Hepatocyte (in vitro differentiated cells): ENCODE measurements around the gene SHROOM3. TPM values are rescaled to one million over a fixed set of nuclear protein-coding genes. Genes with fewer than 3 reads are reported as not detected.

ENCODE experiments used
- DNase-seq: peaks from one replicate; pipeline ENCODE4 v3.0.0-alpha.2; 2016; ENCODE audit warnings: low spot score
- H2AFZ ChIP-seq: fragments of 200-600 bp; sonication (generic); 2 replicates; pipeline ENCODE4 v1.6.0; 2016; ENCODE audit warnings: antibody characterized with exemption, mild to moderate bottlenecking
- H3K27ac ChIP-seq: fragments of 200-600 bp; sonication (generic); 2 replicates; pipeline ENCODE4 v1.5.1; 2016; ENCODE audit warnings: mild to moderate bottlenecking
- H3K27me3 ChIP-seq: fragments of 200-600 bp; sonication (generic); 2 replicates; pipeline ENCODE4 v1.6.1; 2016
- H3K36me3 ChIP-seq: fragments of 200-600 bp; sonication (generic); replicated peaks from 2 replicates; pipeline ENCODE4 v1.5.1; 2016; ENCODE audit warnings: low read depth; ENCODE audit not compliant: insufficient read depth
- H3K4me1 ChIP-seq: fragments of 200-600 bp; sonication (generic); 2 replicates; pipeline ENCODE4 v1.5.1; 2016; ENCODE audit warnings: mild to moderate bottlenecking, moderate library complexity; ENCODE audit not compliant: insufficient read depth
- H3K4me2 ChIP-seq: fragments of 200-600 bp; sonication (generic); 2 replicates; pipeline ENCODE4 v1.6.0; 2016
- H3K4me3 ChIP-seq: fragments of 200-600 bp; sonication (generic); 2 replicates; pipeline ENCODE4 v1.5.1; 2016; ENCODE audit warnings: mild to moderate bottlenecking
- H3K79me2 ChIP-seq: fragments of 200-600 bp; sonication (generic); 2 replicates; pipeline ENCODE4 v1.6.0; 2017; ENCODE audit warnings: mild to moderate bottlenecking
- H3K9me2 ChIP-seq: fragments of 200-600 bp; sonication (generic); replicated peaks from 2 replicates; pipeline ENCODE4 v1.6.0; 2017; ENCODE audit warnings: mild to moderate bottlenecking; ENCODE audit not compliant: insufficient read depth
- H3K9me3 ChIP-seq: fragments of 200-600 bp; sonication (generic); 2 replicates; pipeline ENCODE4 v1.5.1; 2016; ENCODE audit warnings: low read depth, mild to moderate bottlenecking
- H4K20me1 ChIP-seq: fragments of 200-600 bp; sonication (generic); 2 replicates; pipeline ENCODE4 v1.6.0; 2016; ENCODE audit warnings: mild to moderate bottlenecking; ENCODE audit not compliant: insufficient read depth, poor library complexity, severe bottlenecking
- CTCF ChIP-seq: fragments of 200-600 bp; sonication (generic); IDR thresholded peaks from 2 replicates; pipeline ENCODE4 v1.5.1; 2016; ENCODE audit warnings: antibody characterized with exemption, mild to moderate bottlenecking; ENCODE audit not compliant: poor library complexity
- EZH2 ChIP-seq: fragments of 200-600 bp; sonication (generic); IDR thresholded peaks from 2 replicates; pipeline ENCODE4 v1.6.1; 2016; ENCODE audit warnings: antibody characterized with exemption, mild to moderate bottlenecking, borderline replicate concordance
- EZH2phosphoT487 ChIP-seq: fragments of 200-600 bp; sonication (generic); IDR thresholded peaks from one replicate; pipeline ENCODE4 v1.6.1; 2018; ENCODE audit warnings: antibody characterized with exemption, mild to moderate bottlenecking, low read depth, moderate library complexity; ENCODE audit not compliant: unreplicated experiment, severe bottlenecking
- WGBS: methylation state at CpG from one replicate; pipeline ENCODE4 v1.1.6; 2016; ENCODE audit warnings: low lambda C conversion rate; ENCODE audit errors: missing lambda C conversion rate; 5-methylcytosine and 5-hydroxymethylcytosine counted together
- polyA plus RNA-seq: library from polyadenylated mRNA; unstranded; fragments of >200 nt; fragmentation: Nextera tagmentation; extraction: Ambion mirVana; gene quantifications from 2 replicates; pipeline ENCODE4 v1.2.1, GENCODE V29; 2016
- total RNA-seq: library from RNA; depleted of rRNA; stranded (reverse); fragments of >200 nt; gene quantifications from 2 replicates; pipeline ENCODE4 v1.2.3, GENCODE V29; 2014

The SHROOM3 gene
- total and polyA plus RNA-seq, 2 experiments from 2014 or later: 35.0 to 63.1 TPM

DNA sequence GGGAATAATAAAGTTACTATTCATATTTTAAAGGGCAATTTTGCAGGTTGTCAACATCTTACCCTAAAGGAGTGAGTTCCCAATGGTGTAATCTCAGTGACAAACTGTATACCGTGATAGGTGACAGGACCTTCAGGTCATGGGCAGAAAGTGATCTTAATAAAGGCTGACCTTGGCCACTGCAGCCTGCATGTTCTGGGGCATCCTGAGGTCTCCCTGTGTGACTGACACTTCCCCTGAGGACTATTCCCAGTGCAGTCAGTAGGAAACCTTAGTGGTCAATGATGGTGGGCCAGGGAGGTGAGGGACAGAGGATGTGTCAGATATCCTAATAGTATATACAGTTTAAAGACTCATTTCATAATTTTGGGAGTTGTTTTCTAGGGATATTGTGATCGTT lies 137.2 kb downstream of the SHROOM3 start:
- H4K20me1 ChIP-seq: no peaks in the 10 kb centered on the region
- no peaks in the 10 kb centered on the region for H3K79me2 ChIP-seq
- 84% methylated on average over 2 of the region's 2 CpGs for WGBS
- DNase-seq: no peak
- H3K4me3 ChIP-seq: no peak overlapping the region
- no peaks in the 10 kb centered on the region for H3K36me3 ChIP-seq
- H3K9me3 ChIP-seq: no peaks in the 10 kb centered on the region
- TF ChIP-seq EZH2phosphoT487 (no peak), CTCF (no peak)
- no peaks in the 10 kb centered on the region for H3K27me3 ChIP-seq
- peak overlapping the region; percentile 84 for H3K27ac ChIP-seq
- H3K4me2 ChIP-seq: no peak overlapping the region
- H3K9me2 ChIP-seq: no peaks in the 10 kb centered on the region
- H2AFZ ChIP-seq: no peak overlapping the region
- H3K4me1 ChIP-seq: peaks cover 15% of the 10 kb centered on the region

DNA sequence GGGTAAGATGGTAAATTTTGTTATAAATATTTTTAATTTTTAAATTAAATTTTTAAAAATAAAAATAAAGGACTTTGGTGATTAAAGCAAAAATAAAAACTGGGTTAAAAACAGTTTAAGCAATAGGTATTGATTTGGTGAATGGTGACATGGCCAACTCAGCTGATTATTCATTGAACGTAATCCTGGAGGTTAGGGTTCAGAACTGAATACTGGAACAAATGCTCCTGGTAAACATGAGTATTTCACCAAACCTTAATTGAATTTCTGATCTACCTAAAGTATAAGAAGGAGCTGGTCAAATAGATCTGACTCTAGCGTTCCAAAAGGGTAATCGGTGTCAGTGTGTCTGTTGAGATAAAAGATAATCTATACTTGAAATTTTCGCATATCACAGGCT lies 141.8 kb downstream of the SHROOM3 start:
- Histone ChIP-seq H3K4me3 (no peak overlapping the region), H2AFZ (no peak overlapping the region), H3K79me2 (no peaks in the 10 kb centered on the region), H4K20me1 (no peaks in the 10 kb centered on the region), H3K4me2 (no peak overlapping the region), H3K4me1 (no peaks in the 10 kb centered on the region), H3K9me2 (no peaks in the 10 kb centered on the region), H3K27ac (no peak overlapping the region), H3K9me3 (no peaks in the 10 kb centered on the region), H3K36me3 (no peaks in the 10 kb centered on the region), H3K27me3 (no peaks in the 10 kb centered on the region)
- 82% methylated on average over 4 of the region's 4 CpGs for WGBS
- no peak for DNase-seq
- TF ChIP-seq CTCF (no peak), EZH2 (no peak), EZH2phosphoT487 (no peak)

GRCh38 chr4:76578002-76578560 lies 143.1 kb downstream of the SHROOM3 start:
- no peaks in the 10 kb centered on the region for H3K9me3 ChIP-seq
- no peaks in the 10 kb centered on the region for H4K20me1 ChIP-seq
- no peaks in the 10 kb centered on the region for H3K79me2 ChIP-seq
- 73% methylated on average over 2 of the region's 2 CpGs for WGBS
- no peak overlapping the region for H3K4me3 ChIP-seq
- no peak for TF ChIP-seq EZH2
- TF ChIP-seq EZH2phosphoT487: no peak
- no peak for TF ChIP-seq CTCF
- H3K27me3 ChIP-seq: no peaks in the 10 kb centered on the region
- DNase-seq: no peak
- H3K36me3 ChIP-seq: no peaks in the 10 kb centered on the region
- no peak overlapping the region for H2AFZ ChIP-seq
- no peaks in the 10 kb centered on the region for H3K9me2 ChIP-seq
- H3K4me1 ChIP-seq: peaks cover 11% of the 10 kb centered on the region
- H3K4me2 ChIP-seq: no peak overlapping the region
- H3K27ac ChIP-seq: peak overlapping the region; percentile 22
